HCT116 (cell line): ENCODE measurements around the gene NDE1. TPM values are rescaled to one million over a fixed set of nuclear protein-coding genes. Genes with fewer than 3 reads are reported as not detected.

ENCODE experiments used
- ATAC-seq: fragments of 200-7000 bp; cut with Tn5 transposase; 2 replicates; pipeline ENCODE4 v1.9.1; 2020; ENCODE audit warnings: mild to moderate bottlenecking, moderate library complexity
- BruUV-seq: library from RNA; stranded (reverse); fragments of 400-500 nt; replicated peaks from 2 replicates; lab custom pipeline; 2021; lab: Mats Ljungman, UMichigan
- CTCF ChIA-PET: fragments of 300-600 bp; sonication (Branson Sonifier 250); formaldehyde crosslinking; loops from one replicate; lab custom pipeline; 2021; ENCODE audit warnings: antibody characterized with exemption; lab: Charles Lee
- POLR2A ChIA-PET: fragments of 300-600, 350-600 bp; sonication (Branson Sonifier 250); formaldehyde crosslinking; loops from one replicate; lab custom pipeline; 2021; ENCODE audit warnings: antibody characterized with exemption; lab: Charles Lee
- RAD21 ChIA-PET, 2 experiments: fragments of 300-600 bp; sonication (Branson Sonifier 250); formaldehyde crosslinking; loops; one replicate each; lab custom pipeline; 2023; ENCODE audit warnings: low total read pairs in 2 of 2; ENCODE audit not compliant: uncharacterized antibody in 2 of 2, unreplicated experiment in 2 of 2, low non-redundant PET in 1 of 2; lab: Charles Lee
- DNase-seq: peaks from one replicate; pipeline ENCODE4 v3.0.0-alpha.2; 2010; ENCODE audit warnings: low read depth, low spot score
- H2AFZ ChIP-seq: fragments of 200-600 bp; shearing (Covaris generic), sonication (generic); 2 replicates; pipeline ENCODE4 v1.6.1; 2017; ENCODE audit warnings: low read depth, mixed run types, mixed read lengths, antibody characterized with exemption, low read length; ENCODE audit not compliant: poor library complexity, severe bottlenecking
- H3K27ac ChIP-seq: 2 replicates; pipeline ENCODE4 v1.5.1; 2012; ENCODE audit warnings: low read depth, low read length
- H3K27me3 ChIP-seq: fragments of 200-600 bp; sonication (generic); 2 replicates; pipeline ENCODE4 v1.6.1; 2016; ENCODE audit warnings: mixed run types, low read length, mixed read lengths; ENCODE audit not compliant: insufficient read depth
- H3K36me3 ChIP-seq, 2 experiments: fragments of 200-500 bp in 1 of 2; fragments of 200-600 bp in 1 of 2; sonication (Bioruptor generic) in 1 of 2; sonication (generic) in 1 of 2; 2 replicates each; pipeline versions ENCODE4 v1.5.1 to v1.6.1; 2014 to 2016; ENCODE audit warnings: low read length in 2 of 2, inconsistent platforms in 1 of 2, mixed read lengths in 1 of 2, mixed run types in 1 of 2; ENCODE audit not compliant: insufficient read depth in 2 of 2, control insufficient read depth in 1 of 2
- H3K4me1 ChIP-seq, 2 experiments: fragments of 200-600 bp in 1 of 2; sonication (generic) in 1 of 2; 2 replicates each; pipeline versions ENCODE4 v1.5.1 to v1.6.1; 2012 to 2017; ENCODE audit warnings: low read length in 2 of 2, inconsistent platforms in 1 of 2, mild to moderate bottlenecking in 1 of 2, mixed read lengths in 1 of 2, mixed run types in 1 of 2, moderate library complexity in 1 of 2; ENCODE audit not compliant: insufficient read depth in 2 of 2, control insufficient read depth in 1 of 2
- H3K4me2 ChIP-seq: fragments of 200-600 bp; sonication (generic); 2 replicates; pipeline ENCODE4 v1.6.1; 2017; ENCODE audit warnings: mixed run types, low read length, mixed read lengths
- H3K4me3 ChIP-seq, 2 experiments: fragments of 200-600 bp in 1 of 2; sonication (generic) in 1 of 2; replicated peaks in 1 of 2; 2 replicates each; pipeline ENCODE4 v1.5.1; 2011 to 2016; ENCODE audit warnings: low read length in 2 of 2, control low read depth in 1 of 2, low read depth in 1 of 2, mild to moderate bottlenecking in 1 of 2, mixed read lengths in 1 of 2, mixed run types in 1 of 2
- H3K79me2 ChIP-seq: fragments of 200-600 bp; sonication (generic); 2 replicates; pipeline ENCODE4 v1.6.1; 2017; ENCODE audit warnings: mild to moderate bottlenecking, mixed run types, low read length, moderate library complexity, mixed read lengths; ENCODE audit not compliant: insufficient read depth
- H3K9ac ChIP-seq: fragments of 200-600 bp; sonication (generic); 2 replicates; pipeline ENCODE4 v1.6.1; 2016; ENCODE audit warnings: low read length, mixed read lengths
- H3K9me2 ChIP-seq: fragments of 200-600 bp; sonication (generic), shearing (Covaris generic); 2 replicates; pipeline ENCODE4 v1.6.1; 2017; ENCODE audit warnings: mixed run types, mild to moderate bottlenecking, moderate library complexity; ENCODE audit not compliant: insufficient read depth
- H3K9me3 ChIP-seq, 2 experiments: fragments of 200-500 bp in 1 of 2; fragments of 200-600 bp in 1 of 2; sonication (Bioruptor generic) in 1 of 2; sonication (generic) in 1 of 2; 2 replicates each; pipeline ENCODE4 v1.6.1; 2014 to 2017; ENCODE audit warnings: low read length in 2 of 2, mixed read lengths in 2 of 2, inconsistent platforms in 1 of 2, low read depth in 1 of 2, mild to moderate bottlenecking in 1 of 2, mixed run types in 1 of 2, moderate library complexity in 1 of 2; ENCODE audit not compliant: control insufficient read depth in 1 of 2, insufficient read depth in 1 of 2
- H4K20me1 ChIP-seq: fragments of 200-600 bp; sonication (generic), shearing (Covaris generic); 2 replicates; pipeline ENCODE4 v1.6.1; 2017; ENCODE audit warnings: mixed run types, mild to moderate bottlenecking, moderate library complexity; ENCODE audit not compliant: insufficient read depth
- CEBPB ChIP-seq: IDR thresholded peaks from 2 replicates; pipeline ENCODE4 v1.6.1; 2012; ENCODE audit warnings: low read depth
- FOSL1 ChIP-seq: IDR thresholded peaks from 2 replicates; pipeline ENCODE4 v1.6.1; 2012; ENCODE audit warnings: low read depth
- SP1 ChIP-seq: IDR thresholded peaks from 2 replicates; pipeline ENCODE4 v1.6.1; 2012; ENCODE audit warnings: low read depth
- YY1 ChIP-seq: IDR thresholded peaks from 2 replicates; pipeline ENCODE4 v1.6.1; 2011; ENCODE audit warnings: low read length, low read depth, moderate library complexity, mild to moderate bottlenecking; ENCODE audit not compliant: insufficient replicate concordance; ENCODE audit errors: extremely low read depth
- ZNF274 ChIP-seq: fragments of 200-500 bp; sonication (Bioruptor generic); IDR thresholded peaks from 2 replicates; pipeline ENCODE4 v1.6.1; 2014; ENCODE audit warnings: mild to moderate bottlenecking, low read depth, low read length, inconsistent platforms
- intact Hi-C: fragments of 100-400 bp; cut with micrococcal nuclease; formaldehyde crosslinking; loops from 2 replicates; pipeline ENCODE4 v1.10.0; 2022
- total RNA-seq: library from RNA; stranded (reverse); gene quantifications from one replicate; pipeline ENCODE4 v1.2.1, GENCODE V29; 2021; ENCODE audit not compliant: unreplicated experiment
- TF ChIP-seq, protein P1 (sequence below): IDR thresholded peaks from 2 replicates; pipeline ENCODE4 v1.6.1; 2012; ENCODE audit warnings: low read depth
- TF ChIP-seq, protein P2 (sequence below), 3 experiments: fragments of 200-600 bp in 1 of 3; sonication (generic) in 1 of 3; IDR thresholded peaks in 2 of 3; conservative IDR thresholded peaks in 1 of 3; 2 replicates each; pipeline ENCODE4 v1.5.1; 2012 to 2017; ENCODE audit warnings: low read depth in 2 of 3, low read length in 2 of 3, antibody characterized with exemption in 1 of 3, borderline replicate concordance in 1 of 3, control low read depth in 1 of 3, mild to moderate bottlenecking in 1 of 3, mixed read lengths in 1 of 3, mixed run types in 1 of 3, moderate library complexity in 1 of 3; ENCODE audit not compliant: insufficient read depth in 1 of 3

Gene NDE1
- total RNA-seq, 1 experiment from 2014 or later: 103 TPM

DNA sequence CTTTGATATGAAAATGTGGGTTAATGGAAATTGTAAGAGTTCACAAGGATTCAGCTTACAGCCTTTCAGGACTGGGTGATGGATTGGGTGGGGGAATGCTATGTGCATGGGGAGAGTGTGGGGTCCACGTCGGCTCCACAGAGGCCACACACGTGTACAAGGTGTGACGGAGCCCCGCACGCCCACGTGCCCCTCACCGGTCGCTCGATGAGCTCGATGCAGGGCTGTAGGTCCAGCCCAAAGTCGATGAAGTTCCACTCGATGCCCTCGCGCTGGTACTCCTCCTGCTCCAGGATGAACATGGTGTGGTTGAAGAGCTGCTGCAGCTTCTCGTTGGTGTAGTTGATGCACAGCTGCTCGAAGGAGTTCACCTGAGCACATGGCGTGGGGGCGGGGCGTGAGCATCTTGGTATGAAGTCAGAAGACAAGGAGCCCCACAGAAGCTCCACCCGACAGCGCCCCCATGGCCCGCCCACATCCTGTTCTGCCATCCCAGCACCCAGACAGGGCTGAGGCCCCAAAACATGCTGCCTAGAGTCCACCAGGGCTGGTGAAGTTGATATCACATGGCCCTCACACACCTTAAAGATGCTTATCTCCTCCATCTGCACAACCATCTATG is 107.7 kb downstream of the NDE1 start:
- H3K27me3 ChIP-seq: no peaks in the 10 kb centered on the region
- H3K79me2 ChIP-seq: no peaks in the 10 kb centered on the region
- DNase-seq (no peak), ATAC-seq (no peak)
- CTCF ChIA-PET: no interaction called here
- no peaks in the 10 kb centered on the region for H3K36me3 ChIP-seq
- no peak overlapping the region for H3K4me3 ChIP-seq
- no peaks in the 10 kb centered on the region for H3K9me3 ChIP-seq
- H2AFZ ChIP-seq: no peak overlapping the region
- no peaks in the 10 kb centered on the region for H4K20me1 ChIP-seq
- no TSS peak for BruUV-seq
- no peak overlapping the region for H3K4me2 ChIP-seq
- intact Hi-C loops: no loop called here
- H3K9ac ChIP-seq: no peak overlapping the region
- RAD21 ChIA-PET: interaction anchor here in 1 of 2 experiments (0.6 kb wide), 1 partner anchor 330 kb away, joined by 3 read pairs; no protein-coding TSS in a partner anchor
- no peaks in the 10 kb centered on the region; a peak in 1 of 4 replicates for H3K4me1 ChIP-seq
- H3K9me2 ChIP-seq: no peaks in the 10 kb centered on the region
- H3K27ac ChIP-seq: no peak overlapping the region
- POLR2A ChIA-PET: no interaction called here
- TF ChIP-seq, protein P1, sequence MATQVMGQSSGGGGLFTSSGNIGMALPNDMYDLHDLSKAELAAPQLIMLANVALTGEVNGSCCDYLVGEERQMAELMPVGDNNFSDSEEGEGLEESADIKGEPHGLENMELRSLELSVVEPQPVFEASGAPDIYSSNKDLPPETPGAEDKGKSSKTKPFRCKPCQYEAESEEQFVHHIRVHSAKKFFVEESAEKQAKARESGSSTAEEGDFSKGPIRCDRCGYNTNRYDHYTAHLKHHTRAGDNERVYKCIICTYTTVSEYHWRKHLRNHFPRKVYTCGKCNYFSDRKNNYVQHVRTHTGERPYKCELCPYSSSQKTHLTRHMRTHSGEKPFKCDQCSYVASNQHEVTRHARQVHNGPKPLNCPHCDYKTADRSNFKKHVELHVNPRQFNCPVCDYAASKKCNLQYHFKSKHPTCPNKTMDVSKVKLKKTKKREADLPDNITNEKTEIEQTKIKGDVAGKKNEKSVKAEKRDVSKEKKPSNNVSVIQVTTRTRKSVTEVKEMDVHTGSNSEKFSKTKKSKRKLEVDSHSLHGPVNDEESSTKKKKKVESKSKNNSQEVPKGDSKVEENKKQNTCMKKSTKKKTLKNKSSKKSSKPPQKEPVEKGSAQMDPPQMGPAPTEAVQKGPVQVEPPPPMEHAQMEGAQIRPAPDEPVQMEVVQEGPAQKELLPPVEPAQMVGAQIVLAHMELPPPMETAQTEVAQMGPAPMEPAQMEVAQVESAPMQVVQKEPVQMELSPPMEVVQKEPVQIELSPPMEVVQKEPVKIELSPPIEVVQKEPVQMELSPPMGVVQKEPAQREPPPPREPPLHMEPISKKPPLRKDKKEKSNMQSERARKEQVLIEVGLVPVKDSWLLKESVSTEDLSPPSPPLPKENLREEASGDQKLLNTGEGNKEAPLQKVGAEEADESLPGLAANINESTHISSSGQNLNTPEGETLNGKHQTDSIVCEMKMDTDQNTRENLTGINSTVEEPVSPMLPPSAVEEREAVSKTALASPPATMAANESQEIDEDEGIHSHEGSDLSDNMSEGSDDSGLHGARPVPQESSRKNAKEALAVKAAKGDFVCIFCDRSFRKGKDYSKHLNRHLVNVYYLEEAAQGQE: no peak
- TF ChIP-seq FOSL1 (no peak), YY1 (no peak), CEBPB (no peak), ZNF274 (no peak)

GRCh38 chr16:15759070-15759469 is 109.0 kb downstream of the NDE1 start:
- POLR2A ChIA-PET: no interaction called here

More at GRCh38 chr16:15759070-15759469, 109.0 kb downstream of the NDE1 start:
- Histone ChIP-seq H2AFZ (no peak overlapping the region), H3K4me1 (no peaks in the 10 kb centered on the region; a peak in 1 of 4 replicates), H3K4me3 (no peak overlapping the region), H3K36me3 (no peaks in the 10 kb centered on the region), H3K27me3 (no peaks in the 10 kb centered on the region), H3K9me2 (no peaks in the 10 kb centered on the region), H3K79me2 (no peaks in the 10 kb centered on the region), H4K20me1 (no peaks in the 10 kb centered on the region), H3K9me3 (no peaks in the 10 kb centered on the region), H3K4me2 (no peak overlapping the region), H3K27ac (no peak overlapping the region), H3K9ac (no peak overlapping the region)
- no peak for ATAC-seq
- no TSS peak for BruUV-seq
- DNase-seq: no peak
- ChIA-PET RAD21 (no interaction called here), CTCF (no interaction called here)
- intact Hi-C loops: no loop called here
- TF ChIP-seq SP1: no peak
- TF ChIP-seq, protein P2, sequence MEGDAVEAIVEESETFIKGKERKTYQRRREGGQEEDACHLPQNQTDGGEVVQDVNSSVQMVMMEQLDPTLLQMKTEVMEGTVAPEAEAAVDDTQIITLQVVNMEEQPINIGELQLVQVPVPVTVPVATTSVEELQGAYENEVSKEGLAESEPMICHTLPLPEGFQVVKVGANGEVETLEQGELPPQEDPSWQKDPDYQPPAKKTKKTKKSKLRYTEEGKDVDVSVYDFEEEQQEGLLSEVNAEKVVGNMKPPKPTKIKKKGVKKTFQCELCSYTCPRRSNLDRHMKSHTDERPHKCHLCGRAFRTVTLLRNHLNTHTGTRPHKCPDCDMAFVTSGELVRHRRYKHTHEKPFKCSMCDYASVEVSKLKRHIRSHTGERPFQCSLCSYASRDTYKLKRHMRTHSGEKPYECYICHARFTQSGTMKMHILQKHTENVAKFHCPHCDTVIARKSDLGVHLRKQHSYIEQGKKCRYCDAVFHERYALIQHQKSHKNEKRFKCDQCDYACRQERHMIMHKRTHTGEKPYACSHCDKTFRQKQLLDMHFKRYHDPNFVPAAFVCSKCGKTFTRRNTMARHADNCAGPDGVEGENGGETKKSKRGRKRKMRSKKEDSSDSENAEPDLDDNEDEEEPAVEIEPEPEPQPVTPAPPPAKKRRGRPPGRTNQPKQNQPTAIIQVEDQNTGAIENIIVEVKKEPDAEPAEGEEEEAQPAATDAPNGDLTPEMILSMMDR (IDR thresholded peaks at IDR 0.05 in 2 of 3, conservative IDR thresholded peaks at IDR 0.05 in 1 of 3; ENCODE audit: borderline replicate concordance in 1 of 3, insufficient read depth in 1 of 3, low read depth in 2 of 3, low read length in 2 of 3): no peak
